Stromal cell of bone marrow (primary cell): ENCODE results near the gene CLK2.
"Not testable (repeated sequence)": the region's sequence is repeated elsewhere in the genome, so short reads cannot be mapped to it uniquely, and the experiment has no call there.

Experiments used
- DNase-seq: peaks from one replicate; pipeline ENCODE4 v3.0.0-alpha.2; 2012; ENCODE audit warnings: low read depth

The CLK2 gene

GRCh38 chr1:155266553-155266952 is 6.8 kb downstream of the CLK2 start:
- DNase-seq = no peak

DNA sequence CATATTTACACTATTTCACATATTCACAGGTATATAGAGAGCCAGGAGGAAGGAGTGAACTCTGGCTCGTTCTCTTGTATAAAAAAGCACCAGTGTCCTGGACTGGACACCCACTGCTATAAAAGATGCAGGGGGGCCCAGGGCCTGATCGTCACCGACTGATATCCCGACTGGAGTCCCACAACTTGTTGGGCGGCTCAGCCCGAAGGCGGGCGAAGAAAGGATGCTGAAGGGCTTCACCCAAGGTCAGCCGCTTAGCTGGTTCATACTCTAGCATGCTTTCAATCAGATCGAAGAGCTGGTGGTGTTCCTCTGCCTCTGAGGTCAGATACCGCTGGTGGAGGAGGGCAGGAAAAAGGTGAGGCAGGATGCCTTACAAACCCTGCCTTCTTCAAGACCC is 10.2 kb downstream of the CLK2 start:
- DNase-seq = no peak

- DNase-seq = peak; percentile 99
Observed at GRCh38 chr1:155261852-155262673, 11.2 kb downstream of the CLK2 start, which contains the start of gene SCAMP3. Gene SCAMP3 (minus strand): TSS chr1:155262360. CDS start chr1:155262151, 209 bp downstream.

DNA sequence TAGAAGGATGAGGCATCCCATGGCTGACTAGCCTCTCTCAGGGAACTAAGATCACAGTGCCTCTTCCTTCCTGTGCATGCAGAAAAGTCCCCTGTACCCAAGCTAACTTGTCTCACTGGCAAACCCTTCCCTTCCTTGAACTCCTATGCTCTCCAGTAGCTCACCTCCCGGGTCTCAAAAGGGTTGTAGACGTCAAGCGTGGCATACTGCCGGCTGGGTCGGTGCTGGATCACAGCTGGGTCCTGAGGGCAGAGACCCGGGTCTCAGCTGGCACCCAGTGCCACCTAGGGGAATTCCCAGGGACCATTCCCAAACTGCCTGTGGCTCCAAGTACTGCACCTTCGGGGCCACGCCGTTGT is 11.8 kb downstream of the CLK2 start:
- no peak for DNase-seq

- no peak for DNase-seq
Observed at GRCh38 chr1:155260276-155260675, 13.0 kb downstream of the CLK2 start.

GRCh38 chr1:155256058-155256852 is 17.0 kb downstream of the CLK2 start:
- DNase-seq = no peak

- peak; percentile 65 for DNase-seq
Observed at GRCh38 chr1:155255243-155256007, 17.9 kb downstream of the CLK2 start, which contains the start of gene ENTREP3. Gene ENTREP3 (minus strand): TSS chr1:155255483. CDS start chr1:155254877, 606 bp downstream.

DNA sequence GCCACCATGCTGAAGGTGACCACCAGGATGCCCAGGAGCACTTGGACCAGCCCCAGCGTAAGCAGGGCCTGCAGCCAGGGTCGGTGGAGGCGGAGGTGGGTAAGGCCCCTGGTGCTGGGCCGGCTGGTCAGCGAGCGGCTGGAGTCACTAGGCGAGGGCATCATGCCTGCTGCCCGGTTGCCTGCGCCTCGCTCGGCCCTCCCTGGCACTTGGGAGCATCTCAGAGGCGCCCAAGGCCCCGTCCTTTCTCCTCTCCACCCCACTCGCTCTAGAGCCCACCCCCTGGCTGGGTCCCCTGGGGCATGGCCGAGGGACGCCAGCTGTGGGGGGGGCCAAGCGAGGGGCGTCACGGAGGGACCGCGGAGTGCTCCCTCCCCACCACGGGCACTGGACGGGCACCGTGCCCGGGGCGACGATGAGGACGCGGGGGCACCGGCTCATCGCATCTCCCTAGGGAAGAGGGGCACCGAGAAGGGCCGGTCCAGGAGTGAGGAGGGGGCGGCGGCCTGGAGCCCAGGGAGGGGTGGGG is 18.5 kb downstream of the CLK2 start:
- DNase-seq = no peak

- DNase-seq = no peak
Observed at GRCh38 chr1:155254228-155254713, 19.0 kb downstream of the CLK2 start.

DNA sequence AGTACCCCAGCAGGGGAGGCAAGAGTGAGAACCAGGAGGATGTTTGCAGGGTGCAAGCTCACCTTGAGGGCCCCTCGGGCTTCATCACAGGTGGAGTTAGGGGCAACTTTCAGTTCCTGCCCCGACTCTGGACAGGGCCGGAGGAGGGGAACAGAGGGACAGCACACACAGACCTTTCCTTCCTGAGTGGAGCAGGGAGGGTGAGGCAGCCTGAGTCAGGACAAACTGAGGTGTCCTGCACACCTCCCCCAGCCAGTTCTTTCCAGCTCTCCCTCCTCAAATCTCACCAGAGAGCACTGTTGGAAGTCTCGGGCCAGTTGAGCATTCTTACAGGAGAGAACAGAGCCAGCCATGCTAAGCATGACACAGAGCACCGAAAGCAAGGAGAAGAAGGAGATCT is 19.5 kb downstream of the CLK2 start:
- DNase-seq = no peak

GRCh38 chr1:155253208-155253607 is 20.1 kb downstream of the CLK2 start:
- no peak for DNase-seq

- DNase-seq = no peak
Observed at GRCh38 chr1:155251566-155251965, 21.7 kb downstream of the CLK2 start.

- DNase-seq = peak; percentile 80
Observed at GRCh38 chr1:155250633-155251449, 22.5 kb downstream of the CLK2 start.

GRCh38 chr1:155250246-155250632 is 23.1 kb downstream of the CLK2 start:
- no peak for DNase-seq

DNA sequence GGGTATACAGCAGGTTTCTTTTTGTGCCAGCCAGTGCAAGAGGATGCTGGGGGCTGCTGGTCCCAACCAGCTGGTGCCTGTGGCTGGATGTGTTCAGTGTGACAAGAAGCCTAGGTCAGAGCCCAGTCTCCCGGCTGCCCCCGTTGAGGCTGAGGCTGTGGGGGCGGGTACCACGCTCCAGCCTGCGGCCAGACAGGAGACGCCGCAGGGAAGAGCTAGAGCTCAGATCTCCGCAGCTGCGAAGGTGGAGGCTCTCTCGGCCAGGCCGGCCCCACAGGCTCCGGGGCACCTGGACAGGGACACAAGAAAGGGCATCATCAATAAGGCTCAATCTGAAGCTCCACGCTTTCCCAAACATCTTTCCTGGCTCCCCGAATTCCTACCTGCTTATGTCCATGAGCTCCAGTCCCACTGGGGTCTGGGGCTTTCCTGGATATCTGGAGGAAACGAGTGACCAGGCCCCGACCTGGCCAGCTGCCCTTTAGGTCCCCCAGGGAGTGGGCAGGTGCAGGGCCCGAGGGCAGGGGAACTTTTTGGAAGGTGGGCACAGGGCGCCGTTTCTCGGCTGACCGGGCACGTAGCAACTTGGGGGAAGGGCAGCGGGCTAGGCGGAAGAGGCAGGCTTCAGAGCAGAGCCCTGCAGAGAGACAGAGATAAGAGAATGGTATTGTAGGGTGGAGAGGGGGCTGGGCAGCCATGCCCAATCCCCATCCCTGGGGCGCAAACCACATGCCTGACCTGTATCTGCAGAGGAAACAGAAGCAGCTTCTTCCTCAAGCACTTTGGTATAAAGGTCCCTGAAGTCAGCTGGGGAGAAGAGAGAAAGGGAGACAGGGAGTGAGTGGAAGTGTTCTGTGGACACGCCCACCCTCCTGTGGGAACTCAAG is 25.4 kb downstream of the CLK2 start:
- no peak for DNase-seq

DNA sequence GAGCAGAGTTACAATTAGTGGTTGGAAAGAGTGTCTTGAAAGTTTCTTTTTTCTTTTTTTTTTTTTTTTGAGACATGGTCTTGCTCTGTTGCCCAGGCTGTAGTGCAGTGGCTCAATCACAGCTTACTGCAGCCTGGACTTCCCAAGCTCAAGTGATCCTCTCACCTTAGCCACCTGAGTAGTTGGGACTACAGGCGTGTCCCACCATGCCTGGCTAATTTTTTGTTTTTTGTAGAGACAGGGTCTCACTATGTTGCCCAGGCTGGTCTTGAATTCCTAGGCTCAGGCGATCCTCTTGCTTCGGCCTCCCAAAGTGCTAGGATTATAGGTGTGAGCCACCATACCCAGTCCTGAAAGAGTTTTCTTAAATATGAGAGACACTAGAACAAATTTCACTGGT is 26.5 kb downstream of the CLK2 start:
- DNase-seq = not testable (repeated sequence)

- DNase-seq = no peak
Observed at GRCh38 chr1:155245163-155245524, 28.2 kb downstream of the CLK2 start.

DNA sequence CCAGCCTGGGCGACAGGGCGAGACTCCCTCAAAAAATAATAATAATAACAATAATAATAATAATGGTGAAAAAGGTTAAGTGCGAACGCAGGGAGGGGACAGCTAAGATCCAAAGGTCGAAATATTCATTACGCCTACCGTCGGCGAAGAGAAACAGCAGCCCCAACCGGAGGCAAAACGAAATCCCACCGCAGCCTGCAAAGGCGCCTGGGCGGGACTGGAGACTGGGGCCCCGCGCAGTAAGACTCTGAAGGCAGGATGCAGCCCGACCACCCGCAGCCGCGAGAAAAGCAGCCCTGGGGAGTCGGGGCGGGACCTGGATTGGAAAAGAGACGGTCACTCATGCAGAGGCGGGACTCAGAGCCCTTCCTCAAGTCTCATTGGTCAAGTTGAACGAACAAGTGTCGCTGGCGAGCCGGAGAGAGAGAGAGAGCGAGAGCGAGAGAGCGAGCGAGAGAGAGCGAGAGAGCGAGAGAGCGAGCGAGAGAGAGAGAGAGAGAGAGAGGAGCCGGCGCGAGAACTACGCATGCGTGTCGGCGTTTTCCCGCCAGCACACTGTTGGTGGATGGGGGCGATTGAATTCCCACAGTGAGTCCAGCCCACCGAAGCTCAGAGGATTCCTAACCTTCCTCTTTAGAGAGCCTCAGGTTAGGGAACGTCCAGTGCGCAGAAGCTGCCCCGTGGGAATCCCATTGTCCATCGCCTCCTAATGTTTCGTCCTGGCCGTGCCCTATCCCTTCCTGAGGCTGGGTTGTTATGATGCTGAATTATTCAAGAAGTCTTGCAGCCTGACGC is 28.7 kb downstream of the CLK2 start:
- peak; percentile 100 for DNase-seq

DNA sequence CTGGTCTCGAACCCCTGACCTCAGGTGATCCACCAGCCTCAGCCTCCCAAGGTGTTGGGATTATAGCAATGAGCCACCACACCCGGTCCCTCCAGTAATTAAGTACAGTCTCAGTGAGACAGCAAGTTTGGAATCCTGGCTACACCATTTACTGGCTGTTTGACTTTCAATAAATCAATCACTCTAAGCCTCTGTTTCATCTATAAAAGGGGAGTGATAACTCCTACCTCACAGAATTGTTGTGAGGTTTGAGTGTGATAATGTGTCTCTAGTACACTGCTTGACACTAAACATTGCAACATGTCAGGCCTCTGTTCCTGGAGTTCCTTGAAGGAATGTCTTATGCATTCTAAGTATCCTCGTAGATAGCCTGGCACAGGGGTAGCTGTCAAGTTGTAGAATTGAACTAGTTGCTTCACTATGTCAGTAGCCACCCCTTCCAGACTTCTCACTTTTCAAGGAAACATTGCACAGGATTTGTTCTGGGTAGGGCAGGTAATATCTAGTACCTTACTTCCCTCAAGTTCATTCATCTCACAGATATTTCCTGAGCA is 30.4 kb downstream of the CLK2 start:
- DNase-seq = no peak
